ENCODE data around the gene ANO1.

- TF ChIP-seq NFIC (IDR thresholded peaks at IDR 0.05) (no peak), TEAD4 (IDR thresholded peaks at IDR 0.05) (no peak), TAF1 (IDR thresholded peaks at IDR 0.05; ENCODE audit: low read depth) (no peak), YY1 (IDR thresholded peaks at IDR 0.05; ENCODE audit: low read depth) (no peak), CEBPB (IDR thresholded peaks at IDR 0.05) (no peak), ZBTB7A (IDR thresholded peaks at IDR 0.05; ENCODE audit: low read depth) (no peak), EGR1 (IDR thresholded peaks at IDR 0.05) (no peak)
These were observed 104.9 kb downstream of the ANO1 start for GRCh38 chr11:70183032-70183431.

All from Ishikawa (cell line).